Embryonic facial prominence (tissue), 1 donor: Measurements from ENCODE around the gene USP30.
"Not testable (repeated sequence)": the region's sequence is repeated elsewhere in the genome, so short reads cannot be mapped to it uniquely, and the experiment has no call there.

ENCODE experiments used
- DNase-seq: peaks from one replicate; pipeline ENCODE4 v3.0.0-alpha.2; 2016; ENCODE audit errors: extremely low spot score

The USP30 gene, protein sequence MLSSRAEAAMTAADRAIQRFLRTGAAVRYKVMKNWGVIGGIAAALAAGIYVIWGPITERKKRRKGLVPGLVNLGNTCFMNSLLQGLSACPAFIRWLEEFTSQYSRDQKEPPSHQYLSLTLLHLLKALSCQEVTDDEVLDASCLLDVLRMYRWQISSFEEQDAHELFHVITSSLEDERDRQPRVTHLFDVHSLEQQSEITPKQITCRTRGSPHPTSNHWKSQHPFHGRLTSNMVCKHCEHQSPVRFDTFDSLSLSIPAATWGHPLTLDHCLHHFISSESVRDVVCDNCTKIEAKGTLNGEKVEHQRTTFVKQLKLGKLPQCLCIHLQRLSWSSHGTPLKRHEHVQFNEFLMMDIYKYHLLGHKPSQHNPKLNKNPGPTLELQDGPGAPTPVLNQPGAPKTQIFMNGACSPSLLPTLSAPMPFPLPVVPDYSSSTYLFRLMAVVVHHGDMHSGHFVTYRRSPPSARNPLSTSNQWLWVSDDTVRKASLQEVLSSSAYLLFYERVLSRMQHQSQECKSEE

DNA sequence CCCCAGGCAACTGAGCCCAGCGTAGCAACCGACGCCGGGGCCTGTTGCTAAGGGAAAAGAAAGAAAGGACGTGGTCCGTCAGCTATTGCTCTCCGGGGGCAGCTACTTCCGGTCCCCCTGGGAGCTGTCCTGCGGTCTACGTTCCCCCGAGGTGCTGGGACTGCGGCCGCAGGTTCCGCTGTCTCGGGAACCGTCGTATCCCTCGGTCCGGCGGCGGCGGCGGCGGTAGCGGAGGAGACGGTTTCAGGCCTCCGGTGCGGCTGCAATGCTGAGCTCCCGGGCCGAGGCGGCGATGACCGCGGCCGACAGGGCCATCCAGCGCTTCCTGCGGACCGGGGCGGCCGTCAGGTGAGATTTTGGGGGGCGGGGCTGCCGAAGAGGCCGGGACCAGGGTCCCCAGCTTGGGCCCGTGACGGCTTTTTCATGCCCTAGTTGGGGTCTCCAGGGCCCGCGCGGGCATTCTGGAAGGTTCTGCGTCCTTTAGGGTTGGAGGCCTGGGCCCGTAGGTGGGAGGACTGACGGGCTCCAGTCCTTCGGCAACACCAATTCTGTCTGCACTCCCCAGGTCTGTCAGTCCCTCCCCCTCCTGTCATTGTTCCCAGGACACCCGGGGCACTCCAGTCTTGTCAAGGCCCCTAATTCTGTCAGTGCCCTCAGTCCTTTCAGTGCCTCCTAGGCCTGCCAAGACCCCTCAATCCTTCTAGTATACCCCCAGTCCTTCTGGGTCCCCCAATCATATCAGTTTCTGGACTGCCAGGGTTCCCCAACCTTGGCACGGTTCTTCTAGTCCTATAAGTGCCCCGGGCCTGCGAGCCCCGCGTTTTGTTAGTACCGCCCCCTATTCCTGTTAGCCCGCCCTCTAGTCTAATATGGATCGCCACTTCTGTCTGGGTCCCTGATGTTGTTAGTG lies at the start of gene USP30:
USP30 (plus strand) TSS at position 163 of the 910 bp plus-strand sequence; CDS start at position 266, 103 bp downstream.
- DNase-seq, result peak; percentile 84

DNA sequence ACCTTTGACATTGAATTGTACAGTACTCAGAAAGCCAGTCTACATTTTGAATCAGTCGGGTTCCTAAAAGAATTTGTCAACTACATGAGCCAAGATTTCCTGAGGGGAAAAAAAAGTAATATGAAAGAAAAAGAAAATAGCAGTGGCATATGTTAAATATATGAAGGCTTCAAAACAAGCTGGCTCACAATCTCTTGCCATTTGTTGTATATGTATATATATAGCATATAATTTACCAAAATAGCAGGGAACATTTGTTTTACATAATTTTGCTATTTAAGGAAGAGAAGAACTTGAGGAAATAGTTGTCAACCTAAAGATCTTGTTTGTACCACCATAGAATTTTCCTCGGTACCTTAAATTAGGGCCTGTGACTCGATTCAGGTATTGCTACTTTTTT lies 48.4 kb upstream of the USP30 start:
- no peak for DNase-seq

- DNase-seq, result no peak
These were observed 42.6 kb upstream of the USP30 start for GRCh38 chr12:109009766-109010165.

- DNase-seq, result no peak
These were observed 42.1 kb upstream of the USP30 start for GRCh38 chr12:109010259-109010658.

GRCh38 chr12:109014984-109015765 lies 37.2 kb upstream of the USP30 start:
- DNase-seq, result no peak

GRCh38 chr12:109016016-109016415 lies 36.4 kb upstream of the USP30 start:
- DNase-seq, result no peak

GRCh38 chr12:109016978-109017377 lies 35.4 kb upstream of the USP30 start:
- no peak for DNase-seq

- DNase-seq, result no peak
These were observed 34.1 kb upstream of the USP30 start for GRCh38 chr12:109018296-109018695.

GRCh38 chr12:109020146-109020795 lies 32.1 kb upstream of the USP30 start:
- DNase-seq, result no peak

- peak; percentile 18 for DNase-seq
These were observed 31.5 kb upstream of the USP30 start, which contains the start of gene SVOP for GRCh38 chr12:109020796-109021380. Gene SVOP, minus strand, starts transcription at chr12:109021068. Its CDS starts 200 bp downstream, at chr12:109020868.

- DNase-seq, result no peak
These were observed 24.6 kb upstream of the USP30 start for GRCh38 chr12:109027767-109028166.

DNA sequence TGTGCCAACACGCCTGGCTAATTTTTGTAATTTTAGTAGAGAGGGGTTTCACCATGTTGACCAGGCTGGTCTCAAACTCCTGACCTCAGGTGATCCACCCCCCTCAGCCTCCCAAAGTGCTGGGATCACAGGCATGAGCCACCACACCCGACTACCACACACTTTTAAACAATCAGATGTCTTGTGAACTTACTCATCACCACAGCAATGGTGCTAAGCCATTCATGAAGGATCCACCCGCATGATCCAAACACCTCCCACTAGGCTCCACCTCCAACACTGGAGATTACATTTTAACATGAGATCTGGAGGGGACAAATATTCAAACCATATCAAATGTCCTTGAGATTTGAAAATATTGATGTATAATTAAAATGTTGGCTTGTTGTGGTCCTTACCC lies 23.8 kb upstream of the USP30 start:
- not testable (repeated sequence) for DNase-seq

- no peak for DNase-seq
These were observed 23.0 kb upstream of the USP30 start for GRCh38 chr12:109029411-109029810.

GRCh38 chr12:109033239-109034196 lies 18.9 kb upstream of the USP30 start:
- no peak for DNase-seq

GRCh38 chr12:109036975-109037374 lies 15.4 kb upstream of the USP30 start:
- DNase-seq, result no peak

DNA sequence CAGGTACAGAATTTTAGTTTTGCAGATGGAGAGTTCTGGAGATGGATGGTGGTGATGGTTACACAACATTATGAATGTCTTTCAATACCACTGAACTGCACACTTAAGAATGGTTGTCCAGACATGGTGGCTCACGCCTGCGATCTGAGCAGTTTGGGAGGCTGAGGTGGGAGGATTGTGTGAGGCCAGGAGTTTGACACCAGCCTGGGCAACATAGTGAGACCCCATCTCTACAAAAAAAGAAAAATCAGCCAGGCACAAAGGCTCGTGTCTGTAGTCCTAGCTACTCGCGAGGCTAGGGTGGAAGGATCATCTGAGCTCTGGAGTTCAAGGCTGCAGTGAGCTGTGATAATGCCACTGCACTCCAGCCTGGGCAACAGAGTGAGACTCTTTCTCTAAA lies 8.1 kb upstream of the USP30 start:
- DNase-seq, result no peak

DNA sequence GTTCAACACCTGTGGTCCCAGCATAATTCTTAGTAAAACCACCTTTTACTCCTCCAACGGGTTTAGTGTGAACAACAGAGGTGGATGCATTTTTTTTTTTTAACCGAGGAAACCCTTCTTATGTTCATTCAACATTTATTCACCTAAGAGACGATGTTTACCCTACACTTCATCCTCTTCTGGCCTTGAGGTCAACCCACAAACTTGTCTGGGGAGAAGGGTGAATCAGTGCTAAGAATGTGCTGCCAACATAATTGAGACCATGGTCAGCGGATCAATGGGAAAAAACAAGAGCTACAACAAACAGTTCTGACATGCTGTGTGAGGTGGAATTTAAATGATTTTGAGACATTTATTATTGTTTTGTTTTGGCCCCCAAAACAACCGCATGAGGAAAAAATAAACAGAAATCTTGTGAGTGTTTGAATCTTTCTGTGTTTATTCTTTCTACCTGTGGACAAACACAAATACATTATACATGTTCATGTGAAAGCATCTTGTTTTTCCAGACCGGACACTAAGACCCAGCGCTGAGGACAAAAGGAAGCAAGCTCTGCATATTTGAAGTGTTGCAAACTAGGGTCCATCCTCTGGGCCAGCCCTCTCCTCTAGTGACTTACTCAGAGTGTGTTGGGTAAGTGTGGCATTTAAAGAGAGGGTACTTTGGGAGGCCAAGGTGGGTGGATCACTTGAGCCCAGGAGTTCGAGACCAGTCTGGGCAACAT lies 5.1 kb upstream of the USP30 start:
- no peak for DNase-seq

DNA sequence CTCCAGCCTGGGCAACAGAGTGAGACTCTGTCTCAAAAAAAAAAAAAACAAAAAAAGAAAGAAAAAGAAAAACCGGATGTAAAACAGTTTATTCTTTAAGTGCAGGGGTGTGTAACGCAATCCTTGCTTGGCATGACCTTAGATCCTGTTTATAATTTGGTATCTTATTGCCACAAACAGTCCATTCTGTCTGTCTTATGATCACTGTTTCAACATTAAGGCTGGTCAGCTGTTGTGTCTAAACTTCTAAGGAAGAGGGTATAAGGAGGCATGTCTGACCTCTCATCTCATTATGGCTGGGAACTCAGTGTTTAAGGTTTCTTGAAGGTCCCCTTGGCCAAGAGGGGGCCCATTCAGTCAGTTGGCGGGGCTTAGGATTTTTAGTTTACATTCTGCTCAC lies 3.7 kb upstream of the USP30 start:
- DNase-seq, result not testable (repeated sequence)

DNA sequence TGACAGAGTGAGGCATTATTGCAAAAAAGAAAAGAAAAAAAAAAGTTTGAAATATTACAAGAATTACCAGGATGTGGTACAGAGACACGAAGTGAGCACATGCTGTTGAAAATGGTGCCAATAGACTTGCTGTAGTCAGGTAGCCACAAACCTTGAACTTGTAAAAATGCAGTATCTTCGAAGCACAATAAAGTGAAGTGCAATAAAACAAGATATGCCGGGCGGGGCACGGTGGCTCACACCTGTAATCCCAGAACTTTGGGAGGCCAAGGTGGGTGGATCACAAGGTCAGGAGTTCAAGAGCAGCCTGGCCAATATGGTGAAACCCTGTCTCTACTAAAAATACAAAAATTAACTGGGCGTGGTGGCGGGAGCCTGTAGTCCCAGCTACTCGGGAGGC lies 2.6 kb upstream of the USP30 start:
- DNase-seq, result not testable (repeated sequence)
